GM23338 (cell line): ENCODE data around the gene HSD17B2. TPM values are rescaled to one million over a fixed set of nuclear protein-coding genes. Genes with fewer than 3 reads are reported as not detected.

Source experiments
- ATAC-seq: fragments of 200-7000 bp; cut with Tn5 transposase; 3 replicates; pipeline ENCODE4 v1.9.1; 2020
- DNase-seq: peaks from one replicate; pipeline ENCODE4 v3.0.0-alpha.2; 2015; ENCODE audit warnings: low spot score
- H2AFZ ChIP-seq: fragments of 200-600 bp; sonication (generic); 2 replicates; pipeline ENCODE4 v1.8.0; 2016; ENCODE audit warnings: antibody characterized with exemption, mild to moderate bottlenecking, moderate library complexity
- H3F3A ChIP-seq: fragments of 200-600 bp; sonication (generic); replicated peaks from 2 replicates; pipeline ENCODE4 v1.8.0; 2017; ENCODE audit warnings: antibody characterized with exemption, mixed run types, low read depth
- H3K27ac ChIP-seq: fragments of 200-600 bp; sonication (generic); 2 replicates; pipeline ENCODE4 v1.6.1; 2016; ENCODE audit warnings: low read depth
- H3K27me3 ChIP-seq: fragments of 200-600 bp; sonication (generic); 2 replicates; pipeline ENCODE4 v1.8.0; 2016; ENCODE audit warnings: mild to moderate bottlenecking, mixed run types, moderate library complexity; ENCODE audit not compliant: insufficient read depth
- H3K36me3 ChIP-seq: fragments of 200-600 bp; sonication (generic); 2 replicates; pipeline ENCODE4 v1.8.0; 2016; ENCODE audit warnings: mild to moderate bottlenecking; ENCODE audit not compliant: insufficient read depth
- H3K4me1 ChIP-seq: fragments of 200-600 bp; sonication (generic); 2 replicates; pipeline ENCODE4 v1.8.0; 2016; ENCODE audit warnings: mild to moderate bottlenecking, moderate library complexity; ENCODE audit not compliant: insufficient read depth
- H3K4me2 ChIP-seq: fragments of 200-600 bp; sonication (generic); 2 replicates; pipeline ENCODE4 v1.7.1; 2017; ENCODE audit warnings: mixed run types
- H3K4me3 ChIP-seq: fragments of 200-600 bp; sonication (generic); 2 replicates; pipeline ENCODE4 v1.6.1; 2016; ENCODE audit warnings: mixed run types
- H3K79me2 ChIP-seq: fragments of 200-600 bp; sonication (generic); replicated peaks from 2 replicates; pipeline ENCODE4 v1.8.0; 2017; ENCODE audit warnings: mild to moderate bottlenecking; ENCODE audit not compliant: insufficient read depth
- H3K9me2 ChIP-seq: fragments of 200-600 bp; sonication (generic); 2 replicates; pipeline ENCODE4 v1.8.0; 2017; ENCODE audit not compliant: insufficient read depth
- H4K20me1 ChIP-seq: fragments of 200-600 bp; sonication (generic); replicated peaks from 2 replicates; pipeline ENCODE4 v1.8.0; 2017; ENCODE audit warnings: mild to moderate bottlenecking; ENCODE audit not compliant: insufficient read depth
- H3K27ac Mint-ChIP-seq: 2 replicates; pipeline ENCODE4 v1.8.0; 2020; ENCODE audit warnings: inconsistent platforms, mild to moderate bottlenecking, moderate library complexity, mixed read lengths
- H3K27me3 Mint-ChIP-seq: 3 replicates; pipeline ENCODE4 v1.8.0; 2022; ENCODE audit warnings: low read depth, mild to moderate bottlenecking, moderate library complexity, mixed read lengths, inconsistent platforms; ENCODE audit not compliant: insufficient read depth, poor library complexity
- H3K36me3 Mint-ChIP-seq: 3 replicates; pipeline ENCODE4 v1.8.0; 2021; ENCODE audit warnings: low read depth, mild to moderate bottlenecking, inconsistent platforms, moderate library complexity, mixed read lengths
- H3K4me1 Mint-ChIP-seq: 3 replicates; pipeline ENCODE4 v1.8.0; 2020; ENCODE audit warnings: mild to moderate bottlenecking, inconsistent platforms, mixed read lengths
- H3K4me3 Mint-ChIP-seq: 3 replicates; pipeline ENCODE4 v1.8.0; 2021; ENCODE audit warnings: moderate library complexity, mild to moderate bottlenecking, inconsistent platforms, mixed read lengths
- H3K9me3 Mint-ChIP-seq: 3 replicates; pipeline ENCODE4 v1.8.0; 2020; ENCODE audit warnings: moderate library complexity, mild to moderate bottlenecking, inconsistent platforms, mixed read lengths
- CREB1 ChIP-seq: fragments of 250-450 bp; sonication (Bioruptor Pico); IDR thresholded peaks from 2 replicates; pipeline ENCODE4 v1.5.0; 2020; ENCODE audit warnings: low read depth, mild to moderate bottlenecking, moderate library complexity
- CTCF ChIP-seq, 2 experiments: fragments of 200-600 bp in 1 of 2; sonication (generic) in 1 of 2; conservative IDR thresholded peaks; 2 replicates each; pipeline versions ENCODE4 v1.5.1 to v1.6.1; 2016 to 2017; ENCODE audit warnings: antibody characterized with exemption in 2 of 2, low read depth in 2 of 2, mild to moderate bottlenecking in 2 of 2, moderate library complexity in 1 of 2
- ETS1 ChIP-seq: IDR thresholded peaks from 2 replicates; pipeline ENCODE4 v1.6.1; 2016; ENCODE audit warnings: antibody characterized with exemption
- EZH2 ChIP-seq: fragments of 200-600 bp; sonication (generic); IDR thresholded peaks from one replicate; pipeline ENCODE4 v1.8.0; 2017; ENCODE audit warnings: antibody characterized with exemption, mild to moderate bottlenecking, low read depth; ENCODE audit not compliant: unreplicated experiment
- NANOG ChIP-seq: IDR thresholded peaks from 2 replicates; pipeline ENCODE4 v1.6.1; 2016; ENCODE audit warnings: antibody characterized with exemption, borderline replicate concordance
- POLR2AphosphoS5 ChIP-seq: IDR thresholded peaks from 2 replicates; pipeline ENCODE4 v1.6.1; 2016; ENCODE audit warnings: antibody characterized with exemption, low read depth
- STAT1 ChIP-seq: IDR thresholded peaks from one replicate; pipeline ENCODE4 v1.6.1; 2016; ENCODE audit warnings: antibody characterized with exemption; ENCODE audit not compliant: unreplicated experiment
- ZNF114 ChIP-seq: fragments of 250-450 bp; sonication (Bioruptor Pico); IDR thresholded peaks from 2 replicates; pipeline ENCODE4 v1.5.0; 2020; ENCODE audit warnings: mild to moderate bottlenecking, moderate library complexity
- ZNF331 ChIP-seq: fragments of 250-450 bp; sonication (Bioruptor Pico); IDR thresholded peaks from 2 replicates; pipeline ENCODE4 v1.5.0; 2020; ENCODE audit warnings: low read depth, mild to moderate bottlenecking, moderate library complexity
- ZNF462 ChIP-seq: fragments of 250-450 bp; sonication (Bioruptor Pico); IDR thresholded peaks from 2 replicates; pipeline ENCODE4 v1.5.0; 2020; ENCODE audit warnings: mild to moderate bottlenecking, moderate library complexity
- polyA plus RNA-seq: library from polyadenylated mRNA; unstranded; fragments of >200 nt; fragmentation: Nextera tagmentation; extraction: Ambion mirVana; gene quantifications from 2 replicates; pipeline ENCODE4 v1.2.1, GENCODE V29; 2016
- total RNA-seq: library from RNA; depleted of rRNA; stranded (reverse); fragments of >200 nt; shearing (Covaris generic); gene quantifications from 2 replicates; pipeline ENCODE4 v1.2.3, GENCODE V29; 2014

HSD17B2 gene
- total and polyA plus RNA-seq, 2 experiments from 2014 or later = 0.29 TPM; not detected in 1

DNA sequence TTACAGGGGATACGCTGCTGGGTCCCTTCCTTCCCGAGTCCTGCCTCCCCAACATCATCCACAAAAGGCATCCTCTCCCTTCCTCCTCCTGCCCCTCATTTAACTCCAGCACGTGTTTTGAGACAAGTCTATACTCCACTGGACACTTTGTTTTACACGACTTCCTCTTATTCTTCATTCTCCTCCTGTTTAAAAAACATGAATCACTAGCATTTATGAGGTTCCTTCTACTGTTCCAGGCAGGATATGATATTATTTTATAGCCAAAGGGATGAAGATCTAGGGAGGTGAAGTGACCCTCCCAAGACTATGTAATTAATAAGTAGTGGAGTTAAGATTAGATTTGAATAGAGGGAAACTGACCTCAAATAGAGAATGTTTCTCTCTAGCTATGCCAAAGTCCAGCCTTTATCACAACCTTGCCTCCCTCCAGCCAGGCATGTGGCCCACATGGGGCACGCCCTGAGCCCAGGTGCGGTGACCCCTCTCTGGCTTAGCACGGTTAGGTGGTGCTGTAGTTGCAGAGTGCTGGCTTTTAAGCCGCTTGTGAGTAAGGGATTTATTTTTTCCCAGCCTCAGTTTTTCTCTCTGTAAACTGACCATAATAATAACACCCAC, 1.3 kb upstream of the HSD17B2 start (continued):
- TF ChIP-seq ETS1 = no peak

GRCh38 chr16:82037251-82037650, 2.2 kb downstream of the HSD17B2 start:
- Mint-ChIP-seq H3K27me3 (peaks cover 2% of the 10 kb centered on the region), H3K36me3 (no peaks in the 10 kb centered on the region), H3K4me3 (no peak overlapping the region), H3K4me1 (peaks cover 2% of the 10 kb centered on the region; the same call in 1 of the 3 replicates), H3K27ac (no peak overlapping the region), H3K9me3 (no peaks in the 10 kb centered on the region)
- H3K27ac ChIP-seq = no peak overlapping the region
- no peak for TF ChIP-seq EZH2
- TF ChIP-seq ZNF331 = no peak
- TF ChIP-seq ZNF462 (CRISPR knock-in tag) = no peak
- no peak for TF ChIP-seq POLR2AphosphoS5
- no peak for TF ChIP-seq CREB1
- no peak for TF ChIP-seq CTCF (conservative IDR thresholded peaks at IDR 0.05; ENCODE audit: low read depth in 2 of 2)
- no peak for TF ChIP-seq ETS1
- TF ChIP-seq ZNF114 (CRISPR knock-in tag) = no peak
- TF ChIP-seq STAT1 = no peak
- no peak for TF ChIP-seq NANOG
- H3K4me3 ChIP-seq = no peak overlapping the region
- H2AFZ ChIP-seq = no peak overlapping the region
- H3K9me2 ChIP-seq = peaks cover 11% of the 10 kb centered on the region; the same call in 1 of the 2 replicates
- no peaks in the 10 kb centered on the region for H3F3A ChIP-seq
- H3K4me2 ChIP-seq = no peak overlapping the region
- no peaks in the 10 kb centered on the region for H3K27me3 ChIP-seq
- no peak for DNase-seq
- no peaks in the 10 kb centered on the region for H4K20me1 ChIP-seq
- ATAC-seq = no peak
- no peaks in the 10 kb centered on the region for H3K36me3 ChIP-seq
- no peaks in the 10 kb centered on the region for H3K79me2 ChIP-seq
- H3K4me1 ChIP-seq = no peaks in the 10 kb centered on the region
